GM18870 (cell line): ENCODE measurements around the gene INSYN2A.

Source experiments
- ATAC-seq: cut with Tn5 transposase; IDR thresholded peaks from one replicate; pipeline ENCODE4 v1.9.1; 2021; ENCODE audit warnings: moderate library complexity; ENCODE audit not compliant: unreplicated experiment

Gene INSYN2A, protein sequence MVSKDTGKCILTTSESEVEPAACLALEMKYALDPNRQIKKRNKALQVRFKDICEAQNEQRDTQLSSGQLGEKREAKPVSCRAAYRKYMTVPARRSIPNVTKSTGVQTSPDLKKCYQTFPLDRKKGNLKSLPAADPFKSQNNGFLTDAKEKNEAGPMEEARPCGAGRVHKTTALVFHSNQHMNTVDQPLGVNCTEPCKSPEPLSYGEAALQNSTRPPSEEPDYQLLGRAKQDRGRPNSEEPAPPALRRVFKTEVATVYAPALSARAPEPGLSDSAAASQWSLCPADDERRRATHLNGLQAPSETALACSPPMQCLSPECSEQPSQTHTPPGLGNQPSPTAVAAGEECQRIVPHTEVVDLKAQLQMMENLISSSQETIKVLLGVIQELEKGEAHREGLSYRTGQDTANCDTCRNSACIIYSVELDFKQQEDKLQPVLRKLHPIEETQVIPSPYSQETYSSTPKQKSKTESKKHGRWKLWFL

DNA sequence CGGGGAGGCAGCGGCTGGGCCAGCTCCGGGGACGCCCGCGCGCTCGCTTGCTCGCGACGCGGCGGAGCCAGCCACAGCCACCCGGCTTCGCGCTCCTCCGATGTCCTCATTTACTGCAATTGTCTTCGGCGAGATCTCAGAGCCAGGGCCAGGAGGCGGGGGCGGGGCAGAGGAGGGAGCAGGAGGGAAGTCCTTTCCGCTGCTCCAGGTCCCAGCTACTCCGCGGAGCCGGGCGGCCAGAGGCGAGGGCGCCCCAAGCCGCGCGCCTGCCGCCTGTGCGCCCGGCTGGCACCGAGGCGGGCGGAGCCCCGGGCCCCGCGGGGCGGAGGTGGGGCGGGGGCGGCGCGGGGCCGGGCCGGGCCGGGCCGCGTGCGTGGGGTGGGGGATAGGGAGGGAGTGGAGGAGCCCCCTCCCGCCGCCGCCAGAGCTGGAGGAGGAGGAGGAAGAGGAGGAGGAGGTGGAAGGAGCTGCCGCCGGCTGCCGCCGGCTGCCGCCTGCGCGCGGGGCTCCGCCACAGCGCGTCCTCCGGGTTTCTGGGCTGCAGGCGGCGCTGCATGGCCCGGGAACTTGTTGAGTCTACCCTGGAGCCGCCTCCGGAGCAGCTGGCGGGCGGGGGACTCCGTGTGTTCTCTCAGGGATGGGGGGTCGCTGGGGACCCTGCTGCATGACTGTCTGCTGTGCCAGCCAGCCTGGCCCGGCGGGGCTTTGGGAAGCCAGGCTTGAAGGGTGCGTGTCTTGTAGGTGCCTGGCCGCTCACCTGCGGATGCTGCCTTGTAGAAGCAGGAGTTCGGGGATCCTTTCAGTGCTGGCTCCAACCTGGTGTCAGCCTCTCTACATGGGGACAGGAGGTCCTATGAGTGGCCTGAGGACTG lies at the start of gene INSYN2A:
Gene INSYN2A, minus strand, starts transcription at position 310 of the 872 bp plus-strand sequence. CDS start 20,196 bp downstream, outside the sequence.
- no peak for ATAC-seq

DNA sequence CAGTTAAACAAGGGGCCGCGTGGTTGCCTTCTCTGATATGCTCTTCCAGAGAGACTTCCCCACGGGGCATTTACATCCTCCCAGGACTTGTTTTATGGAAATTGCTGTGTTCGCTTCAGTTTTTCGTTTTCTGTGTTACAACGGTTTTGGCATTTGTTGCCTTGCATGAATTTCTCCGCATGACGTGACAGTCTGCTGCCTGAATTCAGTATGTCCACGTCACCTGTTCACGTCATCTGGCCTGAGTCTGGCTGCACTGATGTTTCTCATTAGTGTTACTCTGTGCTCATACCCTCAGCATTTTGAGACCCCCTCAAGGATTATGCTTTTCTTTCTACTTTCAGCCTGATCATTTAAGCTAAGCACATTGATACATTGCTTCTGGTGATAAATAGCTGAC lies 49.1 kb upstream of the INSYN2A start:
- no peak for ATAC-seq

DNA sequence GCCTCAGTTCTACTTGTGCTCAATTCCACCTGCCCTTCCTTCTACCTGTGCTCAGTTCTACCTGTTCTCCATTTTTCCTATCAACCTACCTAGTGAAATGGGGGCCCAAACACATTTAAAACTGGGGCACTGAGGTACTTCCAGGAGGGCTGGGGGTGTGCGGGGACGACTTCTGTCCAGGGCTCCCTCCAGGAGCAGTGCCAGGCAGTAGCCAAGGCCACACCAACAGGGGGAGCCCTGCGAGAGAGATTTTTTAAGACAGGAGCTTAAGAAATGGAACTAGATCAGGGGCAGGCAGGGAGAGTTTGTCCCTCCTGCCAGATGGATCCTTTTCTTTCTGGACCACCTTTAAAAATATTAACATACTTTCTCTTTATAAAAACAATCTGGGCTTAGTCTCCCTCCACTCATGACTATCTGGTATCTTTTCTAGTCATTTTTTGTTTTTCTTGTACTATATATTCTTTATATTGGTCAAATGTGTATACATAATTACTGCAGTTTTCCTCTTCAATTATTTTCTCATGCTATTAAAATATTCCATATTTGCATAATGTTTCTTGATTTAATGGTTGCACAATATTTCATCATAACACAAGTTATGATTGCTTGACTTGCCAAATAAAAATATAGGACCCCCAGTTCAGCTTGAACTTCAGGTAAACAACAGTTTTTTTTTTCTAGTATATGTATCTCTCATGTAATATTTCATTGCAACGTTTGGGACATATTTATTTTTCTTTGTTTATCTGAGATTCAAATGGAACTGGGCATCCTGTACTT lies 47.3 kb upstream of the INSYN2A start:
- ATAC-seq: no peak

DNA sequence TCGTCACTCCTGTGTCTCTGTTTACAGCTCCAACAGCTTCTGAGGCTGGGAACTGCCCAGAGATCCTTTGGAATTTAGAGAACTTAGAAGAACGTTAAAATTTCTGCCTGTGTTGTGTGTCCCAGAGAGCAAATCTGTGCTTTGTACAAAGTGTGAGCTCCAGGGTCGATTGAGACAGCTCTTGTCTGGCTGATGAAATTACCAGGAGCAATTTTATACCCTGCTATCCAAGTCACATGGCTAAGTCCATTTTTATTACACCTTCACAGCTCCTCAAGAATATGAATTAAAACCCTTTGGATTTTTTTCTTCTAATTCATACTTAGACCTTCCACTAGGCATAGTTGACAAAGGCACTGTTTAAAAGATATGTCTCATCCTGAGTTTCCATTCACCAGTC lies 46.5 kb upstream of the INSYN2A start:
- ATAC-seq: no peak

DNA sequence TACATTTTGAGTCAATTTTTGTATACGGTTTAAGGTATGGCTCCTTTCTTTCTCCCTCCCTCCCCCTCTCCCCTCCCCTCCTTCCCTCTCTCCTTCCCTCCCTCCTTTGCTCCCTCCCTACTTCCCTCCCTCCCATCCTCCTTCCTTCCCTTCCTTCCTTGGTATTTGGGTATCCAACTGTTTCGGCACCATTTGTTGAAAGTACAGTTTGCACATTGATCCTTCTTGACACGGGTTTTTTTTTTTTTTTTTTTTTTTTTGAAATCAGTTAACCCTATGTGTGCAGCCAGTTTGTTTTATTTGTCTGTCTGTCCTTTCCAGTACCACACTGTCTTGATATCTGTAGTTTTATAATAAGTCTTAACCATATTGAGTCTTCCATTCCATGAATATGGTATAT lies 39.9 kb upstream of the INSYN2A start:
- ATAC-seq: no peak

DNA sequence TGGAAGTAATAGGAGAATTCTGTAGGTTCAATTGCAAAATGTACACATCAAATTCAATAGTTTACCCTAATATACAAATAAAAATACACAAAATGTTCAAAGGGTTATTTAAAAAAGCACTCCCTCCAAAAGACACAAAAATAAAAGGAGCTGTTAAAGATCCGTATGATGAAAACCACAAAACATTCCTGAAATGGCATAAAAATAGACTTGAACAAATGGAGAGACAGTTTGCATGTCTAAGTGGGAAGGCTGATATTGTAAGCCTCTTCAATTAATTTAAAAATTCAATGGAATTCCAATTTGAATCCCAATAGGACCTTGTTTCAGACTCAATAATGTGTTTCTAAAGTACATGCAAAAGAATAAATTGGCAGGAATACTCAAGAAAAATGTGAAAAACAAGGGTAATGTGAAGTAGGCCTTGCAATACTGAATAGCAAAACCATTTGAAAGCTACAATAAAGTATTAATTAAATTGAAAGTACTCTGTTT lies 38.0 kb upstream of the INSYN2A start:
- no peak for ATAC-seq

DNA sequence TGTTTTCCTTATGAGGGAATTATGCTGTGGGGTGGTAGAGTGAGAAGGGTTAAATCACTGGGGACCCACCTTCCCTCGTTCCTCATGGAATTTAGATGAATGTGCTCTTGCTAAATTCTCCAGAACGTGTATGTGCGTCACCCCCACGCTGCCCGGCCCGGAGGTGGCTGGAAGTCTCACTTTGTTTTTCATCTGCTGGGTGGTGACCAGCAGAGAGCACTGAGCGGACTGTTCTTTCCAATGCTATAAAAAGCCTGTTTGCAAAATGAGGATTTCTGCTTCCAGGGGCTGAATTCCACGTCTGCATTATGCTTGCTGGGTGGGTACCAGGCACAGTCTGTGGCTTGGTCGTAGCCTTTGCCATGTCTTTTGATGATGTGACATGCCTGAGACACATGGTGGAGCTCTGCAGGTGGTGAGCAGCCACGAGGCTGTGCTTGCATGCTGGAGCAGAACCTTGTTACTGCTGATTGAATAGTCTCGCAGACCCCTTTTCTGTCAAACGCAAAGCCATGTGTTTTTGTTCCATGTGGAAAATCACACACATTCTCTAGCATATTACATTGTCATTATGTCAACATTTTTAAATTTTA lies 31.9 kb upstream of the INSYN2A start:
- ATAC-seq: no peak

DNA sequence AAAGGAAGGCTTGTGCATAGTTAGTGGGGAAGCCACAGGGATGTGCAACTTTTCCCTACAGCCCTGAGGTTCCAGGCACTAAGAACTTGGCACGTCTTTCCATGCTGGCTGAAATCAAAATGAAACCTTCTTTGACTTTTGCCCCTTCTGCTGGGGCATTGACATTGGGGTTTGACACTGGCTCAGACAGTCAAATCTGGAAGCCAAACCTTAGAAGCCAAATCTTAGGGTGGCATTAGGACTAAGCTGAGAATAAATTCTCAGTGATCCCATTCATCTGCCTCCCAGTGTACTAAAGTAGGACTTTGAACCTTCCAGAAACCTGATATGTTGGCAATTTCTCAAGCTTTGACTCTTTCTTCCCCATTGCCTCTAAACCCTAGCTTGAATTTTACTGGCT lies 31.3 kb upstream of the INSYN2A start:
- no peak for ATAC-seq

DNA sequence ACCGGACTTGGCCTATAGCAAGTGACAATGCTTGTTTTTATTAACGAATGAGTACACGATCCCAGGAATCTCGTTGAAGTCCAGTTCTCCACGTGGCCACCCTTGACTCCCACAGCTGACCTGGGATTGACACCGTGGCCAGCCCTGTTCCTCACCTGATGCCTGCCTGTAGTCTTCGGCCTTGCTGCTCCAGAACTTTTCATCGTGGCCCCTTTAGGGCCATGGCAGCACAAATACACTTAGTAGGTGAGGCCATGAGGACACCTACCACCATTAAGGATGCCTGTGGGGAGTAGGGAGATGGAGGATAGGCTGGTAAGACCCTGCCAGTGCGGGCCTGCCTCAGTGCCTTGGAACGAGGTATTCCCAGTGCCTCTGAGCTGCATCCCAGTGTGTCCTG lies 30.6 kb upstream of the INSYN2A start:
- ATAC-seq: no peak

DNA sequence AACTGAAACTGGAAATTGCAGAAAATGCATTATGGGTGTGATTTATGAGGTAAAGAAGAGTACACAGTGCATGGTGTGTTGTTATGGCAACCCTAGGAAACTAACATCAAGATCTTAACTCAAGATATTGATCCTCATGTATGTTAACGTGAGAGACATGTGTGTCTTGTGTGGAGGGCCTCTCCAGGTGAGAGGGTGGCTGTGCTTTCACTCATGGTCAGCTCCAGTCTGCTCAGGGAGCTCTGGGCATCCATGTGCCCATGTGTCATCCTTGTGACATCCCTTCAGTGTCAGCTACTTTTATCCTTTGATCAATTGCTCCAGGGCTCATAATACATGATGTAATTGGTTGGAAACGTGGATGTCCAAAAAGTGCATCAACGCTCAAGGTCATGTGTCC lies 24.9 kb upstream of the INSYN2A start:
- ATAC-seq: no peak

DNA sequence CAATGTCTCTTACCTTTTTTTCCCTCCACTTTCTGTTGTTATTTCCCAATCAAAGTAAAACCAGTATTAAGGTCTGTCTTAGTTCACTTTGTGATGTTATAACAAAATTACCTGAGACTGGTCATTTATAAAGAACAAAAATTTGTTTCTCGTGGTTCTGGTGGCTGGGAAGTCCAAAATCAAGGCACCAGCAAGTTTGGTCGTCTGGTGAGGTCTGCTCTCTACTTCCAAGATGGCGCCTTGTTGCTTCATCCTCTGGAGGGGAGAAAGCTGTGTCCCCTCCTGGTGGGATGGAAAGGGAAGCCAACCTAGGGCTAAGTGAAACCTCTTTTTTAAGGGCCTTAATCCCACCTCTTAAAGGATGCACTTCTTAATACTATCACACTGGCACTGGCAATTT lies 22.3 kb upstream of the INSYN2A start:
- no peak for ATAC-seq

DNA sequence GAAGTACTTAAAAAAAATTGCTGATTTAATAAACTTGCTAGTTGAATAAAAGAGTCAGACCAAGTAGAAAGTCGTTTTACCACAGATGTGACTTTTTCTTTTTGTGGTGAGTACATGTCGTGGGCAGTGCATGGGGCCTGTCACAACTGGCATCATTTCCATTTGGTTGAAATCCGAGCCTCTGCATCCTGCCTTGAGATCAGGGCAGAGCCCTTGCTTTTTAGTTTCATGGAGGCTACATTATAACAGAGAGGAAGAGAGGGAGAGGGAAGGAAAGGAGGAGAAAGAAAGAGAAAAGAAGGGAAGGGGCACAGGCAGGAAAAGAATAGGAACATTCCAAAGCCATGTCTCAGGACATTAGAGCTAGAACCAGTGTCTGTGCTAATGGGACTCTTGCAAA lies 20.4 kb upstream of the INSYN2A start:
- no peak for ATAC-seq

DNA sequence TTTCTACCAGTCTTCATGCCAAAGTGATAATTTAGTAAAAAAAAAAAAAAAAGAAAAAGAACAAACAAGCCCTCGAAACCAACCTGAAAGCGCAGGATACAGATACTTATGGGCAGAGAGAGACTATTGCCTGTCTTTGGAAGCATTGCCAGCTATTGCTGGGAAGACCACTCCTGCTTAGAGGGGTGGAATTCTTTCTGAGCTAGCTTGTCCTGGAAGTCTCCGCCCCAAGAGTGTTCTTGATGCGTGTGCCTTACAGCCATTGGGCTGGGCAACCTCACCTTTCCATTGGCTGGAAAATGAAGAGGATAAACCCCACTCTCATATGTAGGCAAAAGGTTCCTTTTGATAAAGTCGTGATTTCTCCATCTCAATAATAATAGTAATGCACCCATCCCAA lies 19.9 kb upstream of the INSYN2A start:
- no peak for ATAC-seq

DNA sequence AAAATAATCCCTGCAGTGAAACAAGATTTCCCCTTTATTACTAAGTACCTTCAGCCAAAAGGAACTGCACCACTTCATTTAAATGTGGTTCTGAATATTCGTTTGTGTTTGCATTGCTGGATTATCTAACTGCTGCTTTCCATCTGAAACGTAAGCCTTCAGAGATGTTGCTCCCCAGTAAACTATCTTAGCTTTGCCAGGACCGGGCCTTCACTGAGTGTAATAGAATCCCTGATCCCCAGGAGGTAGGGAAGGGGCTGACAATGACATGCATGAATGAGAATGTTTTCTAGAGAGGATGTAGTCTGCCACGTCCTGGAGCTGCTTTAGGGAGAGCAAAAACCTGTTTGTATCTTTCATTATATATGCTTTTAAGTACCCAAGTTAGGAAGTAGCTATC lies 19.5 kb upstream of the INSYN2A start:
- ATAC-seq: no peak

DNA sequence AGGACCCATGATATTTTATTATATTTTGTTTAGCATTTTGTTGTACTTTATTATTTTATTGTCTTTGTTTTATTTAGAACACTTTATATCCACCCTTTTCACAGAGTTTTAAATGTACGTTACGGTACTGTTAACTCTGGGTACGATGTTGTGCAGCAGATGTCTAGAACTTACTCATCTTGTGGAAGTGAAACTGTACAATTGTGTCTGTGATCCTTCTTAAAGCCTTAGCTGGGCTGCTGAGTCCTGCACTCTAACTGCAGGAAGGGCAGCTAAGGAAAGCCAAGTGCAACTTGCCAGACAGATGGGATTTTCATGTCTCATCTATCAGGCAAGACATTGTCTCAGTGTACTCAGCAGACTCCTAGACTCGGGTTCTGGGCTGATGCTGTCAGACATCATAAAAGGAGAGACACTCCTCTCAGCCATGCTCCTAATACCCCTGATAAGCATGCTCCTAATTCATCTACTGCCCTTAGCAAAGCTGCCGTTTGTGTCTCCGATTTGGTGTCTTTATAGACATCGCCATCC lies 14.6 kb upstream of the INSYN2A start:
- ATAC-seq: no peak

DNA sequence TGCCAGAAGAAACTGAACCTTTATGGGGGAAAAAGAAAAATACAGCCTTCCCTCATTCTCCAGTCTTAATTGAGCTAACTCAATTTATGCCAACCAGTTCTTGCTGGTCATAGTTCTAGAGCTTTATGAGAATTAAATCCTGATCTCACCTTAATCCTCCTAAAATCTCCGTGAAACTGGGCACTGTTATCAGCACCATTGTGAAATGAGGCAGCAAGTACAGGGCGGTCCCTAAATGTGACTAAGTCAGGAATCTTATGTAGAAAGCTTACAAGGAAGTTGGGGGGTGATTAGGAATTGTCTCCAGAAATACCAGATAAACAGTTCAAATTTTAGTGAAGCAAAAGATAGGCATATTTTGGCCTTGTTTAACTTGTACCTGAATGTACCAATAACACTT lies 10.7 kb upstream of the INSYN2A start:
- ATAC-seq: no peak

DNA sequence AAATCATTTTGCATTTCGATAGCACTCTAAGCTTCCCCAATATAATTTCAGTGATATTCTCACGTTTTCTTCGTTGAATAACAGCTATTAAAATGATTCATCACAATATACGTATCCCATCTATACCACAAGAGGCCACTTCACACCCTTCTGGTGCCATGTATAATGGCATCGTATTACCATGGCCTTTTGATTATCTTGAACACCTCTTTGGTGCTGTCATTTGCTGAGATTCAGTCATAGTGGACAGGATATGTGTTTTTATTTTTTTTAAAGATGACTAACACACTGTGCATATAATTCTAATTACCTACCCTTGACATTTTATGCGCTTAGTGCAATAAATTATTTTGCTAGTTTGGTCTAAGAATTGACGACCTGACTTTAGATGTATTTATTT lies 6.7 kb upstream of the INSYN2A start:
- no peak for ATAC-seq

DNA sequence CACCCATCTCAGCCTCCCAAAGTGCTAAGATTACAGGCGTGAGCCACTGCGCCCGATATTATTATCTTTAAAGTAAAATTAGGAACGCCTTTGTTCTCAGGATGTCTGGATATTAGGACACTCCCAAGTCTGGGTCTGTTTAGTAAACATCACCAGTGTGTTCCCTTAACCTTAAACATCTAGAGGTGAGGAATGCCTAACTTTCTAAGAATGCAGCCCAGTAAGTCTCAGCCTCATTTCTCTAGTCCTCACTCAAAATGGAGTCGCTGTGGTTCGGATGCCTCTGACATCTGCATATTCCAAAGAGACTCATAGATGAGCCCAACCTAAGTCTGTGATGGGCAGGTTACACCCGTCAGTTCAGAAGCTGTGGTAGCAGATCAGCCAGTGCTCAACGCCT lies 4.3 kb upstream of the INSYN2A start:
- no peak for ATAC-seq

DNA sequence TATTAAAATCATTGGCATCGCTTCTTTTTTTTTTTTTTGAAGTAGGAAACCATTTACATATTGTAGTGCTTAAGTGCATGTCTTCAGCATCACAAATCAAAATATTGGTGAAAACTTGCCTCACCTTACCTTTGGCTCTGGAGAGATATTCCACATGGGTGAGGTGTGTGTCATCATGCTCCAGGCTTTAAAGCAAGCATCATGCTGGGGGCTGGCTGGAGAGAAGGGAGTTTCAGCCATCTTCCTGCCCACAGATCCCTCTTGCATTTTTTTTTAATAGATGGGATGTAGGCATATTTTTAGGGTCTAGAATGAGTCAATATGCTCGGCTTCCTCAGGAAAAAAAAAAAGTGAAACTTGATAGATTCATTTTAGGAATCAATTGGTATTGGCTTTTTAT lies 2.3 kb upstream of the INSYN2A start:
- no peak for ATAC-seq

DNA sequence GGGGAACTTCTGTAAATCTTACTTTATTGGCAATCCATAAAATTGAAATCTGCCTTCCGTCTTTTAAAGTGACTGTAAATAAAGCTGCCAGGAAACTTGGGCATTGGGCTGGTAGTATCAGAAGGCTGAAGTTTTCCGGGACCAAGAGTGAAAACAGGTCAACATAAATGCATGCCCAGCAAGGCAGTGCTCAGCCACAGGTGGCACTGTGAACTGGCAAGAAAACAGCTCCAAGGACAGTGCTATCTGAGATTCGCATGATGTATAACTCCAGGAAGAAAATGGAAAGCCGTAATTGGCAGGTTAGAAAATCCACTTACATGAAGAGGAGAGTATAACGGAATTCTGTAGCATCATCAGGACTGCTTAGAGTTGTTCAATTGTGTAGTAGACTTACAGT lies 1.9 kb upstream of the INSYN2A start:
- no peak for ATAC-seq

DNA sequence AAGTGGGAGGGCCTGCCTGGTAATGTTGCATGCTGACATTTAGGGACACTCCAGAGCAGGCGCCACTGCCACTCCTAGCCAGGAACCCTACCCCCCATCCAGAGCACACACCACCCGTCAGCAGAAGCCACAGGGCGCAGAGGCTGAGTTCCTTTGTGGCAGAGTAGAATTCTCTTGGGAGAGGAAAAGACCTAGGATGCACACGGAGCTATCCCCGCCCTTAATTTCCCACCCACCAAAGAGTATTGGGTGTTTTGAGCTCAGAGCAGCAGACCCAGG lies 702 bp upstream of the INSYN2A start:
- no peak for ATAC-seq
